K562 (cell line): Measurements from ENCODE around the gene TTC28. TPM values are rescaled to one million over a fixed set of nuclear protein-coding genes. Genes with fewer than 3 reads are reported as not detected.
"Not testable (repeated sequence)": the region's sequence is repeated elsewhere in the genome, so short reads cannot be mapped to it uniquely, and the experiment has no call there.

Experiments used
- ATAC-seq: fragments of 200-7000 bp; cut with Tn5 transposase; 3 replicates; pipeline ENCODE4 v1.9.1; 2020; ENCODE audit warnings: moderate library complexity
- BruUV-seq: library from RNA; stranded (reverse); fragments of 400-500 nt; replicated peaks from 2 replicates; lab custom pipeline; 2021; lab: Mats Ljungman, UMichigan
- CTCF ChIA-PET: fragments of 300-600 bp; formaldehyde crosslinking; extraction: SDS; loops from one replicate; lab custom pipeline; 2021; ENCODE audit warnings: low intra/inter-chr PET ratio; lab: Yijun Ruan, JAX
- POLR2A ChIA-PET: fragments of 300-600, 350-650 bp; sonication (Branson Sonifier 250); formaldehyde crosslinking; extraction: SDS; loops from one replicate; lab custom pipeline; 2021; ENCODE audit warnings: antibody characterized with exemption, inconsistent platforms; lab: Yijun Ruan, JAX
- DNase-seq, 4 experiments: peaks; one replicate each; pipeline versions ENCODE4 v3.0.0 to v3.0.0-alpha.2; 2011 to 2018; ENCODE audit warnings: low spot score in 3 of 4, mixed read lengths in 3 of 4; ENCODE audit errors: extremely low read depth in 1 of 4
- FAIRE-seq: peaks from 2 replicates; lab custom pipeline; 2011; peaks lifted over from hg19 to GRCh38; lab: Jason Lieb, UNC
- H2AFZ ChIP-seq: 2 replicates; pipeline ENCODE4 v1.6.0; 2011; ENCODE audit warnings: low read depth, low read length, control low read depth, inconsistent platforms
- H3K27ac ChIP-seq: fragments of 200-600 bp; 3 replicates; pipeline ENCODE4 v1.8.0; 2011; ENCODE audit warnings: low read depth, mild to moderate bottlenecking, control low read depth, inconsistent platforms, low read length, moderate library complexity, mixed read lengths; ENCODE audit errors: extremely low read depth
- H3K27me3 ChIP-seq, 2 experiments: fragments of 300-600 bp in 1 of 2; 2 replicates in 1 of 2; 3 replicates in 1 of 2; pipeline versions ENCODE4 v1.6.0 to v1.8.0; 2011; ENCODE audit warnings: inconsistent platforms in 2 of 2, low read length in 2 of 2, mild to moderate bottlenecking in 1 of 2, mixed read lengths in 1 of 2, moderate library complexity in 1 of 2; ENCODE audit not compliant: control insufficient read depth in 2 of 2, insufficient read depth in 2 of 2
- H3K36me3 ChIP-seq: fragments of 300-600 bp; 3 replicates; pipeline ENCODE4 v1.8.0; 2011; ENCODE audit warnings: mild to moderate bottlenecking, low read length, inconsistent platforms; ENCODE audit not compliant: control insufficient read depth, insufficient read depth
- H3K4me1 ChIP-seq, 2 experiments: fragments of 200-600 bp in 1 of 2; replicated peaks in 1 of 2; 2 replicates in 1 of 2; 3 replicates in 1 of 2; pipeline versions ENCODE4 v1.5.1 to v1.8.0; 2011; ENCODE audit warnings: inconsistent platforms in 2 of 2, low read length in 2 of 2, mild to moderate bottlenecking in 1 of 2, mixed read lengths in 1 of 2, moderate library complexity in 1 of 2; ENCODE audit not compliant: control insufficient read depth in 2 of 2, insufficient read depth in 2 of 2
- H3K4me2 ChIP-seq: 2 replicates; pipeline ENCODE4 v1.6.1; 2011; ENCODE audit warnings: low read length, control low read depth, inconsistent platforms, mixed read lengths; ENCODE audit not compliant: insufficient read depth
- H3K4me3 ChIP-seq: fragments of 200-600 bp; sonication (generic), shearing (Covaris generic); 2 replicates; pipeline ENCODE4 v1.5.1; 2016; ENCODE audit warnings: control low read depth, inconsistent platforms
- H3K79me2 ChIP-seq: fragments of 200-600 bp; 3 replicates; pipeline ENCODE4 v1.8.0; 2011; ENCODE audit warnings: low read length, inconsistent platforms; ENCODE audit not compliant: control insufficient read depth, insufficient read depth
- H3K9ac ChIP-seq, 2 experiments: 2 replicates each; pipeline versions ENCODE4 v1.6.0 to v1.6.1; 2011; ENCODE audit warnings: low read depth in 2 of 2, low read length in 2 of 2, control low read depth in 1 of 2, inconsistent platforms in 1 of 2, mild to moderate bottlenecking in 1 of 2, mixed read lengths in 1 of 2; ENCODE audit not compliant: insufficient read depth in 1 of 2
- H3K9me1 ChIP-seq: one replicate; pipeline ENCODE4 v1.6.0; 2011; ENCODE audit warnings: inconsistent platforms, mild to moderate bottlenecking, low read length, moderate library complexity; ENCODE audit not compliant: control insufficient read depth, insufficient read depth
- H3K9me3 ChIP-seq: replicated peaks from 2 replicates; pipeline ENCODE4 v1.5.1; 2011; ENCODE audit warnings: low read depth, low read length, inconsistent platforms; ENCODE audit not compliant: control insufficient read depth, insufficient read depth
- H4K20me1 ChIP-seq: replicated peaks from 2 replicates; pipeline ENCODE4 v1.6.1; 2011; ENCODE audit warnings: low read length, inconsistent platforms, mixed read lengths; ENCODE audit not compliant: control insufficient read depth, insufficient read depth
- CTBP1 ChIP-seq: fragments of 450-650 bp; IDR thresholded peaks from 2 replicates; pipeline ENCODE4 v1.6.1; 2016; ENCODE audit warnings: borderline replicate concordance
- KAT8 ChIP-seq: fragments of 450-650 bp; IDR thresholded peaks from 2 replicates; pipeline ENCODE4 v1.6.1; 2016; ENCODE audit warnings: low read depth, mild to moderate bottlenecking
- PHB2 ChIP-seq: fragments of 450-650 bp; IDR thresholded peaks from 2 replicates; pipeline ENCODE4 v1.6.1; 2017; ENCODE audit warnings: low read depth
- RCOR1 ChIP-seq, 2 experiments: IDR thresholded peaks; 2 replicates each; pipeline ENCODE4 v1.6.1; 2012; ENCODE audit warnings: low read depth in 2 of 2, low read length in 2 of 2, borderline replicate concordance in 1 of 2, improper control_type of control experiment in 1 of 2
- TAL1 ChIP-seq: fragments of 450-650 bp; IDR thresholded peaks from 2 replicates; pipeline ENCODE4 v1.6.1; 2016; ENCODE audit warnings: mild to moderate bottlenecking
- ZNF146 ChIP-seq: IDR thresholded peaks from one replicate; pipeline ENCODE4 v1.6.1; 2018; ENCODE audit warnings: missing compliant biosample characterization; ENCODE audit not compliant: unreplicated experiment
- ZNF384 ChIP-seq: IDR thresholded peaks from 2 replicates; pipeline ENCODE4 v1.6.1; 2012; ENCODE audit warnings: low read depth, low read length, improper control_type of control experiment
- ZNF431 ChIP-seq: sonication (generic); formaldehyde crosslinking; IDR thresholded peaks from 2 replicates; pipeline ENCODE4 v1.8.0; 2022; ENCODE audit warnings: mild to moderate bottlenecking, missing genetic modification reagents
- WGBS: fragments of 100-300 bp; shearing (Covaris generic); methylation state at CpG from one replicate; pipeline ENCODE4 v1.1.6; 2016; ENCODE audit warnings: low coverage, mixed read lengths; ENCODE audit not compliant: insufficient coverage; ENCODE audit errors: missing lambda C conversion rate; 5-methylcytosine and 5-hydroxymethylcytosine counted together
- in situ Hi-C: fragments of 300-500 bp; cut with MboI; formaldehyde crosslinking; loops from 4 replicates; pipeline ENCODE4 v1.15.0; 2018; ENCODE audit warnings: inconsistent platforms, mixed read lengths
- intact Hi-C: fragments of 100-400 bp; cut with micrococcal nuclease; formaldehyde crosslinking; loops from 2 replicates; pipeline ENCODE4 v1.14.2; 2022
- polyA plus RNA-seq, 8 experiments: library from polyadenylated mRNA; depleted of rRNA in 4 of 8; stranded (reverse) in 5 of 8; unstranded in 3 of 8; fragments of >200 nt; fragmentation: Nextera tagmentation in 2 of 8; fragmentation: Illumina TruSeq in 1 of 8; extraction: Ambion mirVana in 2 of 8; extraction: Trizol in 1 of 8; gene quantifications; 2 replicates each; pipeline versions ENCODE4 v1.2.1 to v1.2.3, GENCODE V29; 2011 to 2014; ENCODE audit warnings: inconsistent platforms in 1 of 8, missing spikeins in 1 of 8
- total RNA-seq, 7 experiments: library from RNA; depleted of rRNA in 6 of 7; stranded (reverse); fragments of >200 nt in 6 of 7; fragmentation: Illumina TruSeq in 2 of 7; extraction: Trizol in 2 of 7; gene quantifications; 2 replicates each; pipeline versions ENCODE4 v1.2.1 to v1.2.3, GENCODE V29; 2011 to 2021; ENCODE audit warnings: low replicate concordance in 1 of 7
- TF ChIP-seq, protein P1 (sequence below): fragments of 450-650 bp; IDR thresholded peaks from 2 replicates; pipeline ENCODE4 v1.6.1; 2018; ENCODE audit not compliant: partially characterized antibody

TTC28 gene
- total and polyA plus RNA-seq, 9 of the 15 experiments (the other 6 are each of a cell fraction or from before 2014, with no cell fraction given), result 0.22 to 10.7 (median 3.1) TPM

DNA sequence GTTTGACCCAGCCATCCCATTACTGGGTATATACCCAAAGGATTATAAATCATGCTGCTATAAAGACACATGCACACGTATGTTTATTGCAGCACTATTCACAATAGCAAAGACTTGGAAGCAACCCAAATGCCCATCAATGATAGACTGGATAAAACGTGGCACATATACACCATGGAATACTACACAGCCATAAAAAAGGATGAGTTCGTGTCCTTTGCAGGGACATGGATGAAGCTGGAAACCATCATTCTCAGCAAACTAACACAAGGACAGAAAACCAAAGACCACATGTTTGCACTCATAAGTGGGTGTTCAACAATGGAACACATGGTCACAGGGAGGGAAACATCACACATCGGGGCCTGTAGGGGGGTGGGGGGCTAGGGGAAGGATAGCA is 64.2 kb downstream of the TTC28 start:
- WGBS, result 77% methylated on average over 2 of the region's 4 CpGs
- H3K4me3 ChIP-seq, H3K9ac ChIP-seq, intact Hi-C loops, H3K9me1 ChIP-seq, H3K79me2 ChIP-seq, FAIRE-seq, H3K27ac ChIP-seq, H3K9me3 ChIP-seq, POLR2A ChIA-PET, H3K4me2 ChIP-seq, DNase-seq, in situ Hi-C loops, H3K4me1 ChIP-seq, H4K20me1 ChIP-seq, H3K27me3 ChIP-seq, CTCF ChIA-PET, ATAC-seq, H2AFZ ChIP-seq, BruUV-seq, H3K36me3 ChIP-seq: not testable (repeated sequence)
- peak; percentile 82 for TF ChIP-seq ZNF146 (CRISPR knock-in tag)

GRCh38 chr22:28609921-28610320 is 69.7 kb downstream of the TTC28 start:
- Histone ChIP-seq H3K4me3 (no peak overlapping the region), H3K9me1 (no peaks in the 10 kb centered on the region), H4K20me1 (no peaks in the 10 kb centered on the region), H2AFZ (peak overlapping the region; percentile 84), H3K9me3 (no peaks in the 10 kb centered on the region), H3K27ac (peak overlapping the region; percentile 59), H3K4me2 (peak overlapping the region; percentile 55), H3K36me3 (no peaks in the 10 kb centered on the region), H3K9ac (peak overlapping the region; percentile 30 to 83; a peak in 2 of 4 replicates), H3K27me3 (no peaks in the 10 kb centered on the region), H3K79me2 (no peaks in the 10 kb centered on the region; the same call in 2 of the 3 replicates), H3K4me1 (peaks cover 0 to 20% of the 10 kb centered on the region in 2 experiments; a peak in 3 of 5 replicates)
- peak; percentile 83 for FAIRE-seq
- intact Hi-C loops (loop anchor here (10.0 kb wide), 2 partner anchors 65 to 635 kb away; partner anchors contain the start of gene TTC28), in situ Hi-C loops (no loop called here)
- ChIA-PET CTCF (no interaction called here), POLR2A (interaction anchor here (0.5 to 1.1 kb wide), 4 partner anchors 87 to 567 kb away, joined by 3 to 4 read pairs (median 3); partner anchors contain the start of gene XBP1)
- BruUV-seq, result no TSS peak
- peak; percentile 80 for ATAC-seq
- WGBS, result 8% methylated on average over 5 of the region's 5 CpGs
- DNase-seq, result peak in 2 of 4 experiments; percentile 17 to 78
- TF ChIP-seq CTBP1 (peak; percentile 31; the same call in 1 of the 2 replicates), PHB2 (no peak), TAL1 (peak; percentile 23; the same call in 1 of the 2 replicates), RCOR1 (IDR thresholded peaks at IDR 0.05; ENCODE audit: borderline replicate concordance in 1 of 2, low read depth in 2 of 2, low read length in 2 of 2) (0 out of 4 replicates have a peak, but pooled peaks of 1 of the 2 experiments have one; percentile 13), ZNF431 (CRISPR knock-in tag) (no peak), KAT8 (no peak), ZNF384 (peak; percentile 73)
- TF ChIP-seq, protein P1, sequence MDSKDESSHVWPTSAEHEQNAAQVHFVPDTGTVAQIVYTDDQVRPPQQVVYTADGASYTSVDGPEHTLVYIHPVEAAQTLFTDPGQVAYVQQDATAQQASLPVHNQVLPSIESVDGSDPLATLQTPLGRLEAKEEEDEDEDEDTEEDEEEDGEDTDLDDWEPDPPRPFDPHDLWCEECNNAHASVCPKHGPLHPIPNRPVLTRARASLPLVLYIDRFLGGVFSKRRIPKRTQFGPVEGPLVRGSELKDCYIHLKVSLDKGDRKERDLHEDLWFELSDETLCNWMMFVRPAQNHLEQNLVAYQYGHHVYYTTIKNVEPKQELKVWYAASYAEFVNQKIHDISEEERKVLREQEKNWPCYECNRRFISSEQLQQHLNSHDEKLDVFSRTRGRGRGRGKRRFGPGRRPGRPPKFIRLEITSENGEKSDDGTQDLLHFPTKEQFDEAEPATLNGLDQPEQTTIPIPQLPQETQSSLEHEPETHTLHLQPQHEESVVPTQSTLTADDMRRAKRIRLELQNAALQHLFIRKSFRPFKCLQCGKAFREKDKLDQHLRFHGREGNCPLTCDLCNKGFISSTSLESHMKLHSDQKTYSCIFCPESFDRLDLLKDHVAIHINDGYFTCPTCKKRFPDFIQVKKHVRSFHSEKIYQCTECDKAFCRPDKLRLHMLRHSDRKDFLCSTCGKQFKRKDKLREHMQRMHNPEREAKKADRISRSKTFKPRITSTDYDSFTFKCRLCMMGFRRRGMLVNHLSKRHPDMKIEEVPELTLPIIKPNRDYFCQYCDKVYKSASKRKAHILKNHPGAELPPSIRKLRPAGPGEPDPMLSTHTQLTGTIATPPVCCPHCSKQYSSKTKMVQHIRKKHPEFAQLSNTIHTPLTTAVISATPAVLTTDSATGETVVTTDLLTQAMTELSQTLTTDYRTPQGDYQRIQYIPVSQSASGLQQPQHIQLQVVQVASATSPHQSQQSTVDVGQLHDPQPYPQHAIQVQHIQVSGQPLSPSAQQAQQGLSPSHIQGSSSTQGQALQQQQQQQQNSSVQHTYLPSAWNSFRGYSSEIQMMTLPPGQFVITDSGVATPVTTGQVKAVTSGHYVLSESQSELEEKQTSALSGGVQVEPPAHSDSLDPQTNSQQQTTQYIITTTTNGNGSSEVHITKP, result peak; percentile 16
